Tibial nerve (tissue), 4 donors: ENCODE data around the gene TRPV6.
A peak's percentile ranks its signal among the peaks of the same experiment; 100 is the strongest.

Source experiments
- EP300 ChIP-seq, 2 donors: sonication (generic); formaldehyde crosslinking; IDR thresholded peaks; one replicate each; pipeline ENCODE4 v1.6.1; 2017; ENCODE audit warnings: antibody characterized with exemption in 2 of 2, mild to moderate bottlenecking in 1 of 2
- POLR2A ChIP-seq, 2 donors: fragments of 450-650 bp; IDR thresholded peaks; one replicate each; pipeline ENCODE4 v1.6.1; 2017; ENCODE audit warnings: antibody characterized with exemption in 2 of 2, mild to moderate bottlenecking in 2 of 2, moderate library complexity in 2 of 2
- TF ChIP-seq, protein P1 (sequence below), 5 experiments: fragments of 200-600 bp in 3 of 5; fragments of 450-650 bp in 2 of 5; sonication (generic) in 3 of 5; IDR thresholded peaks; one replicate each; pipeline ENCODE4 v1.5.1; 2016 to 2019; ENCODE audit warnings: antibody characterized with exemption in 5 of 5, mild to moderate bottlenecking in 3 of 5, moderate library complexity in 2 of 5

DNA sequence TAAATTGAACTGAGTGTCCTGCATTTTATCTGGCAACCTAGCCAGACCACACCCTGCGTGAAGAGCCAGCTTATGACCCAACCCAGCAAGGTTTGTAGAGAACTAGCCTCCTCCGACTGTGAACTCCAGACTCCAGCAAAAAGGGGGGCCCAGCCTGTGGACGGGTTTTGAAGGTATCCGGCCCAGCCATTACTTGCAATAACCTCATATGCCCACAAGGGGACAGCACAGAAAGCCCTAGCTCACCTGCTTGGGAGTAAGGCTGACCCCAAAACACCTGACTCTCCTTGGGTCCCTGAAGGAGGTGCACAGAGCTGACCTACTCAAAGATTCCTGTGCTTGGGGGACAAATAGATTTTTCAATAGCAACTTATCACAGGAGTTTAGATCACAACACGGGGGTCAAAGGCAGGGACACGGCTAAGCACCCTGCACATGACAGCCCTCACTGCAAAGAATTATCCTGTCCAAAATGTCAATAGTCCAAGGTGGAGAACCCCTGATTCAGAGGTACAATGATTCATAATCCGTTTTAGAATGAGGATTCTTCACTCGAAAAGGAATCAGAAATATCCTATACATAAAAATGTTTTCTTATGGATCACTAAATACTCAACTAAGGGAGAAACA is 4.6 kb downstream of the TRPV6 start:
- TF ChIP-seq, protein P1, sequence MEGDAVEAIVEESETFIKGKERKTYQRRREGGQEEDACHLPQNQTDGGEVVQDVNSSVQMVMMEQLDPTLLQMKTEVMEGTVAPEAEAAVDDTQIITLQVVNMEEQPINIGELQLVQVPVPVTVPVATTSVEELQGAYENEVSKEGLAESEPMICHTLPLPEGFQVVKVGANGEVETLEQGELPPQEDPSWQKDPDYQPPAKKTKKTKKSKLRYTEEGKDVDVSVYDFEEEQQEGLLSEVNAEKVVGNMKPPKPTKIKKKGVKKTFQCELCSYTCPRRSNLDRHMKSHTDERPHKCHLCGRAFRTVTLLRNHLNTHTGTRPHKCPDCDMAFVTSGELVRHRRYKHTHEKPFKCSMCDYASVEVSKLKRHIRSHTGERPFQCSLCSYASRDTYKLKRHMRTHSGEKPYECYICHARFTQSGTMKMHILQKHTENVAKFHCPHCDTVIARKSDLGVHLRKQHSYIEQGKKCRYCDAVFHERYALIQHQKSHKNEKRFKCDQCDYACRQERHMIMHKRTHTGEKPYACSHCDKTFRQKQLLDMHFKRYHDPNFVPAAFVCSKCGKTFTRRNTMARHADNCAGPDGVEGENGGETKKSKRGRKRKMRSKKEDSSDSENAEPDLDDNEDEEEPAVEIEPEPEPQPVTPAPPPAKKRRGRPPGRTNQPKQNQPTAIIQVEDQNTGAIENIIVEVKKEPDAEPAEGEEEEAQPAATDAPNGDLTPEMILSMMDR (IDR thresholded peaks at IDR 0.05): peak in 4 of 5 experiments; percentile 25 to 69 (median 47)
- no peak for TF ChIP-seq POLR2A (IDR thresholded peaks at IDR 0.05)
- TF ChIP-seq EP300 (IDR thresholded peaks at IDR 0.05): no peak
